GM18508 (cell line): Measurements from ENCODE around the gene C8G.

ENCODE experiments used
- ATAC-seq: cut with Tn5 transposase; IDR thresholded peaks from one replicate; pipeline ENCODE4 v1.9.1; 2021; ENCODE audit warnings: moderate number of reproducible peaks; ENCODE audit not compliant: insufficient read depth, unreplicated experiment

Gene C8G

GRCh38 chr9:136940526-136941230, 4.4 kb upstream of the C8G start:
- ATAC-seq: no peak

GRCh38 chr9:136941231-136942111, 3.6 kb upstream of the C8G start:
- no peak for ATAC-seq

GRCh38 chr9:136942112-136942880, 2.7 kb upstream of the C8G start:
- ATAC-seq: no peak

- no peak for ATAC-seq
Observed at GRCh38 chr9:136942881-136943230, 2.2 kb upstream of the C8G start.

DNA sequence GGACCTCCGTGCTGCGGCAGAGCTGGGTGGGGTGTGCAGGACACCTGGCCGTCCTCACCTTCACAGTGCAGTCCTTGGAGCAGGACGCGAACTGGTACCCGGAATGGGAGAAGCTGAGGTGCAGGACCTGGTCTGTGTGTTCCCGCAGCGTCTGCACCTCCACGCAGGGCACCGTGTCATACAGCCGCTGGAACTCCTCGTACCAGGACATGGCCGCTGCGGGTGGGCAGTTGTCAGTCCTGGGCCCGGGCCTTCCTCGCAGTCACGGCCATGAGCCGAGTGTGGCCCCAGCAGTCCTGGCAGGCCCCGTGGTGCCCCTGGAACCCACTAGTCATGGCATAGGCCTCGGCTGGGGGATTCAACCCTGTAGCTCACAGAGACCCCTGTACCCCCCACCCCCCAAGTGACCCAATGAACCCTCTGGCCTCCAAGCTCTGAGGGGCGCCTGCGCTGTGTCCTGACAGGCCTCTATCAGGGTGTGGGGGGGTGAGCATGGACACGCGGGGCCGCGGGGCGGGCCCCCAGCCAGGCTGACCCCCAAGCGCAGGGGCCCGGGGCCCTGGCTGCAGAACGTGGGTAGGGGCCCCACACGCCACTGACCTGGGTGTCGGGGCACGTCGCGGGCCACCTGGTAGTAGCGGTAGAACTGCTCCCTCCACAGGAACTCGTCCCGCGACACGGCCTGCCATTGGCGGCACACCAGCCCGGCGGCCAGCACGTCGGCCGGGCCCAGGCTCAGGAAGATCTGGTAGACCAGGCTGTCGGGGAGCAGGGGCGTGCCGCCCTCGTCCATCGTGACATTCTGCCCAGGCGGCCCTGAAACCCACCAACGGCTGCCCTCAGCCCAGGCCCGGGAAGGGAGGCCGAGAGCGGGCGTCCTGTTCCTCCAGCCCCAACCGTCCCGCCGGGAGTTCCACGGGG, 1.5 kb upstream of the C8G start:
- ATAC-seq: no peak

GRCh38 chr9:136944212-136944518, 878 bp upstream of the C8G start:
- no peak for ATAC-seq

DNA sequence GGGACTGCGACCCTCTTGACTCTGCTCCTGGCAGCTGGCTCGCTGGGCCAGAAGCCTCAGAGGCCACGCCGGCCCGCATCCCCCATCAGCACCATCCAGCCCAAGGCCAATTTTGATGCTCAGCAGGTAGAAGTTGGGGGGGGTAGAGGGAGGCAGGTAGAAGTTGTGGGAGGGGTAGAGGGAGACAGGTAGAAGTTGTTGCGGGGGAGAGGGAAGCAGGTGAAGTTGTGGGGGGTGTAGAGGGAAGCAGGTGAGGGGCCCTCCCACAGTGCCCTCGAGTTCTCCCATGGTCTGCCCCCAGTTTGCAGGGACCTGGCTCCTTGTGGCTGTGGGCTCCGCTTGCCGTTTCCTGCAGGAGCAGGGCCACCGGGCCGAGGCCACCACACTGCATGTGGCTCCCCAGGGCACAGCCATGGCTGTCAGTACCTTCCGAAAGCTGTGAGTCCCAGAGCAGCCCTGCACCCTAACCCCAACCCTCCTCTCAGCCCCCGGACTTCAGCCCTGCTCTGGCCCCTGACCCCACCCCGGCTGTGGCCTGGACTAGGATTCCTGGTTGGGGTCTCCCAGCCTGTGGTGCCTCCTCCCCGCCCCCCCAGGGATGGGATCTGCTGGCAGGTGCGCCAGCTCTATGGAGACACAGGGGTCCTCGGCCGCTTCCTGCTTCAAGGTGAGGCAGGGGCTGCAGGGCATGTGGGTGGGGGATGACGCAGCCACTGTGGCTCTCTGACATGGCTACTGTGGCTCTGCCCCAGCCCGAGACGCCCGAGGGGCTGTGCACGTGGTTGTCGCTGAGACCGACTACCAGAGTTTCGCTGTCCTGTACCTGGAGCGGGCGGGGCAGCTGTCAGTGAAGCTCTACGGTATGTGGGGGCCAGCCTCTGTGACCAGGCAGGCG, 537 bp downstream of the C8G start:
- no peak for ATAC-seq

DNA sequence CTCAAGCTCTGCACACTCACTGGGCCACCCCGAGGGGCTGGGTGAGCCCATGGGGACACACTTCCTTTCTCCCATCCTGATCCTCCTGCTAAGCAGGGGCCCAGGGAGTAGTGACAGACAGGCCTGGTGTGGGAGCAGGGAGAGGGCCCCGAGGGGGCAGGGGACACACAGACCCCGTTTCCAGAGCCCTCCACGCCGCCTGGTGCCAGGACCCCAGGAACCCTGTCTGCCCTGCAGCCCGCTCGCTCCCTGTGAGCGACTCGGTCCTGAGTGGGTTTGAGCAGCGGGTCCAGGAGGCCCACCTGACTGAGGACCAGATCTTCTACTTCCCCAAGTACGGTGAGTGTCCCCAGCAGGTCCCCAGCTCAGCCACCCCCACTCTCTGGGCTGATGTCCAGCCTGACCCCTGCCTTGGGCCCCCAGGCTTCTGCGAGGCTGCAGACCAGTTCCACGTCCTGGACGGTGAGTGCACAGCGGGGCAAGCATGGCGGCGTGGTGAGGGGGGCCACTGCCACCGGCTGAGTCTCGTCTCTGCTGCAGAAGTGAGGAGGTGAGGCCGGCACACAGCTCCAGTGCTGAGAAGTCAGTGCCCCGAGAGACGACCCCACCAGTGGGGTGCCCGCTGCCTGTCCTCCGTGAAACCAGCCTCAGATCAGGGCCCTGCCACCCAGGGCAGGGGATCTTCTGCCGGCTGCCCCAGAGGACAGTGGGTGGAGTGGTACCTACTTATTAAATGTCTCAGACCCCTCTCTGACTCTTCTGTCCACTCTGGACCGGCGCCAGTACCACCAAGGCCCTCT, 1.4 kb downstream of the C8G start:
- ATAC-seq: no peak

GRCh38 chr9:136947028-136947891, 2.2 kb downstream of the C8G start:
- no peak for ATAC-seq

- ATAC-seq: no peak
Observed at GRCh38 chr9:136947955-136948510, 3.0 kb downstream of the C8G start.

DNA sequence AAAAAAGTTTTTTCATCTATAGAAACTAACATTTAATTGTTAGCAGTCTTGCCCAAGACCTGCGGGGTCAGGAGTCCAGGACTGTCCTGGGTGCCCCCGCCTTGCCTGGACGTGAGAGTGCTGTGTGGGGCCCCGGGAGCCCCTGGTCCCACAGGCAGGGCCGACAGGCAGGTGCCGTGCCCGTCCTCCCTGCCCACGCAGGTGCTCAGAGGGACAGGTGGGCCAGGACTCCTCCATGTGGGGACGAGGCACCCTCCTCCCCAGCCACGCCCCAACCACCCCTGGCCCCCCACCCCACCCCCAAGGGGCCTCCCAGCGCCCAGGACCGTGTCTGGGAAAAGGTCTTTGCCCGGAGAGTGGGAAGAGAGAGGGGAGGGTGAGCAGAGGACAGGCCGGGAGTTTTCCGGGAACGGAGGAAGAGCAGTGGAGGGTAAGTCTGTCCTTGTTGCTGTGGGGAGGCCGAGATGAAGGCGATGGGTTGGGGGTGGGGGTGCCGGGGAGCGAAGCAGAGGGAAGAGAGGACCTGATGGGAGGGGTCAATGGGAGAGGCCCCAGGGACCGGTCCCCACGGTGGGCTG, 4.3 kb downstream of the C8G start:
- ATAC-seq: no peak

DNA sequence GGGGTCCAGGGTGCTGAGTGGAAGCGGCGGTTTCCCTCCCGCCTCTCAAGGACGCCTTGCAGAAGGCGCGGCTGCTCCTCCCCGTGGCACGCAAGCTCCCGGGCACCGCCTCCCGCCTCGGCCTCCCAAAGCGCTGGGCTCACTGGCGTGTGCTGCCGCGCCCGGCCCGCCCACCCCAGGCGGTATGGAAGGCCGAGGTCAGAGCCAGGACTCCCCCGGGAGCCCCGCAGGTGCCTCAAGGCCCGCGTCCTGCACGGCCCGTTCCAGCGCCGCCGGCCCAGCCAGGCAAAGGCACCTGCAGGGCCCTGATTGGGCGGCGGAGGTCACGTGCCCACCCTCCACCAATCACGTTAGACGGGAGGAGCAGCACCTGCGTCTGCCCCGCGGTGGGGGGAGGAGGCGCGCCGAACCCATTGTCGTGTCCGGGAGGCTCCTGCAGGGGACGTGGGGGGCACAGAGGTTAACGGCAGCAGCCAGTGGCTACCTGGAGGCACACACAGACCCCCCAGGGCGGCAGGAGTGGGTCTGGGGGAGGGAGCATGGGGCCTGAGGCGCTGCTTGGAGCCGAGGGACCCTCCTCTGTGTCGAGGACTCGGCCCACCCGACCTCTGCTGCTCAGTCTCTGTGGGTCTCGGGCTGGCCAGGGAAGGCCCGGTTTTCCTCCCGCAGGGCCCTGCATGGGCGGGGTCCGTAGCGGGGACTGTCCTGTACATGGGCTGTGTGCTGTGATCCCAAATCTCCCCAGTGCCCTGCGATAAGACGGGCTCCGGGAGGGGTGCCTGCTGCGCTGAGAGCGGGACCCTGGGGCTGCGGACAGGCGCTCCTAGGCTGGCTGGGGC, 5.0 kb downstream of the C8G start:
- ATAC-seq: no peak

GRCh38 chr9:136950656-136951276, 5.7 kb downstream of the C8G start:
- ATAC-seq: no peak

DNA sequence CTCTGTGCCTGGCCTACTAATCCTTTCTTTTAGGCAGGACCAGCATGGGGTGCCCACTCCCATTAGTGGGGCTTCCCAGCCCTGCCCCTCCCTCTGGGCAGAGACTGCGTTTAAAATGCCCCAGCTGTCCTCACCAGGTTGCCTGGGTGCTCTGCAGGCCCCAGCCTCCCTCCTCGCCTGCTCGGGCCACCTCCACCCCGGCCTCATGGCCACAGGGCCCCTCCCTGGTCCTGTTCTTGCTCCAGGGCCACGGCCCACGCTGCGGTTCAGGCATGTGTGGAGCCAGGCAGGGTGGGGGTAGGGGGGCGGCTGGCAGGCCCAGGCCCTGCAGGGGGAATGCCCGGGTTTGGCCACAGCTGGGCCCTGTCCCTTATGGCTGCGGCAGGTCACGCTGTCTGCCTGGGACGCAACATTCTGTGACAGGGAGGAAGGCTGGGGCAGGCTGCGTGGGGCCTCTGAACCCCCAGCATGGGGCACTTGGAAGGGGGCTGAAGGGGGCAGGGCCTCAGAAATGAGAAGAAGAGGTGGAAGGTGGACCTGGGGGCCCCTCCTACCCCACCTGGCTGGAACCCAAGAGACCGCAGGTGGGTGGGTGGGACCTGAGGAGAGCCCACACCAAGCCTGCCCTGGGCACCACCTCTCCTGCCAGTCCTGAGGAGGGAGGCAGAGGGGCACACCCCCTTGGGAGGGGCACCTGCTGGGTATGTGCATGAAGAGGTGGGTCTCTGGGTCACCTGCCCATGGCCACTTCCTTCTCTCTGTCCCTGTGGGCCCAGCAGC, 6.7 kb downstream of the C8G start, which contains the start of gene LCN12:
LCN12 (plus strand) TSS at position 733 of the 780 bp plus-strand sequence. CDS start 55 bp downstream, outside the sequence.
- ATAC-seq: no peak
